ENCODE measurements around the gene CDC14B. TPM values are rescaled to one million over a fixed set of nuclear protein-coding genes. Genes with fewer than 3 reads are reported as not detected.

Gene CDC14B
- total RNA-seq, 1 experiment from 2014 or later = 29.8 TPM

GRCh38 chr9:96557921-96558320 is 61.7 kb downstream of the CDC14B start:
- Mint-ChIP-seq H3K27ac (ENCODE audit: unreplicated experiment) (no peak overlapping the region), H3K36me3 (ENCODE audit: insufficient read depth, unreplicated experiment) (no peaks in the 10 kb centered on the region), H3K27me3 (ENCODE audit: unreplicated experiment) (no peaks in the 10 kb centered on the region), H3K4me1 (ENCODE audit: low read depth, unreplicated experiment) (no peaks in the 10 kb centered on the region), H3K4me3 (ENCODE audit: low read depth, unreplicated experiment) (no peak overlapping the region), H3K9me3 (ENCODE audit: low read depth, unreplicated experiment) (no peaks in the 10 kb centered on the region)
- TF ChIP-seq, protein P1, sequence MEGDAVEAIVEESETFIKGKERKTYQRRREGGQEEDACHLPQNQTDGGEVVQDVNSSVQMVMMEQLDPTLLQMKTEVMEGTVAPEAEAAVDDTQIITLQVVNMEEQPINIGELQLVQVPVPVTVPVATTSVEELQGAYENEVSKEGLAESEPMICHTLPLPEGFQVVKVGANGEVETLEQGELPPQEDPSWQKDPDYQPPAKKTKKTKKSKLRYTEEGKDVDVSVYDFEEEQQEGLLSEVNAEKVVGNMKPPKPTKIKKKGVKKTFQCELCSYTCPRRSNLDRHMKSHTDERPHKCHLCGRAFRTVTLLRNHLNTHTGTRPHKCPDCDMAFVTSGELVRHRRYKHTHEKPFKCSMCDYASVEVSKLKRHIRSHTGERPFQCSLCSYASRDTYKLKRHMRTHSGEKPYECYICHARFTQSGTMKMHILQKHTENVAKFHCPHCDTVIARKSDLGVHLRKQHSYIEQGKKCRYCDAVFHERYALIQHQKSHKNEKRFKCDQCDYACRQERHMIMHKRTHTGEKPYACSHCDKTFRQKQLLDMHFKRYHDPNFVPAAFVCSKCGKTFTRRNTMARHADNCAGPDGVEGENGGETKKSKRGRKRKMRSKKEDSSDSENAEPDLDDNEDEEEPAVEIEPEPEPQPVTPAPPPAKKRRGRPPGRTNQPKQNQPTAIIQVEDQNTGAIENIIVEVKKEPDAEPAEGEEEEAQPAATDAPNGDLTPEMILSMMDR (IDR thresholded peaks at IDR 0.05; ENCODE audit: unreplicated experiment) = no peak
- no peak for DNase-seq
- CTCF ChIA-PET = no interaction called here
- intact Hi-C loops (cut with micrococcal nuclease; ENCODE audit: unreplicated experiment) = no loop called here
- BruUV-seq (replicated peaks) = no TSS peak

GRCh38 chr9:96556701-96557461 is 62.8 kb downstream of the CDC14B start:
- Mint-ChIP-seq H3K36me3 (ENCODE audit: insufficient read depth, unreplicated experiment) (no peaks in the 10 kb centered on the region), H3K4me3 (ENCODE audit: low read depth, unreplicated experiment) (no peak overlapping the region), H3K4me1 (ENCODE audit: low read depth, unreplicated experiment) (no peaks in the 10 kb centered on the region), H3K27me3 (ENCODE audit: unreplicated experiment) (no peaks in the 10 kb centered on the region), H3K27ac (ENCODE audit: unreplicated experiment) (no peak overlapping the region), H3K9me3 (ENCODE audit: low read depth, unreplicated experiment) (no peaks in the 10 kb centered on the region)
- TF ChIP-seq, protein P1 (IDR thresholded peaks at IDR 0.05; ENCODE audit: unreplicated experiment) = no peak
- CTCF ChIA-PET = no interaction called here
- intact Hi-C loops (cut with micrococcal nuclease; ENCODE audit: unreplicated experiment) = no loop called here
- BruUV-seq (replicated peaks) = no TSS peak
- no peak for DNase-seq

GRCh38 chr9:96555567-96556386 is 63.9 kb downstream of the CDC14B start:
- intact Hi-C loops (cut with micrococcal nuclease; ENCODE audit: unreplicated experiment) = no loop called here
- H3K4me3 Mint-ChIP-seq (ENCODE audit: low read depth, unreplicated experiment) = no peak overlapping the region
- H3K9me3 Mint-ChIP-seq (ENCODE audit: low read depth, unreplicated experiment) = no peaks in the 10 kb centered on the region
- BruUV-seq (replicated peaks) = no TSS peak
- TF ChIP-seq, protein P1 (IDR thresholded peaks at IDR 0.05; ENCODE audit: unreplicated experiment) = no peak
- no peaks in the 10 kb centered on the region for H3K4me1 Mint-ChIP-seq (ENCODE audit: low read depth, unreplicated experiment)
- H3K27me3 Mint-ChIP-seq (ENCODE audit: unreplicated experiment) = no peaks in the 10 kb centered on the region
- CTCF ChIA-PET = no interaction called here
- DNase-seq = no peak
- H3K36me3 Mint-ChIP-seq (ENCODE audit: insufficient read depth, unreplicated experiment) = no peaks in the 10 kb centered on the region
- H3K27ac Mint-ChIP-seq (ENCODE audit: unreplicated experiment) = no peak overlapping the region

DNA sequence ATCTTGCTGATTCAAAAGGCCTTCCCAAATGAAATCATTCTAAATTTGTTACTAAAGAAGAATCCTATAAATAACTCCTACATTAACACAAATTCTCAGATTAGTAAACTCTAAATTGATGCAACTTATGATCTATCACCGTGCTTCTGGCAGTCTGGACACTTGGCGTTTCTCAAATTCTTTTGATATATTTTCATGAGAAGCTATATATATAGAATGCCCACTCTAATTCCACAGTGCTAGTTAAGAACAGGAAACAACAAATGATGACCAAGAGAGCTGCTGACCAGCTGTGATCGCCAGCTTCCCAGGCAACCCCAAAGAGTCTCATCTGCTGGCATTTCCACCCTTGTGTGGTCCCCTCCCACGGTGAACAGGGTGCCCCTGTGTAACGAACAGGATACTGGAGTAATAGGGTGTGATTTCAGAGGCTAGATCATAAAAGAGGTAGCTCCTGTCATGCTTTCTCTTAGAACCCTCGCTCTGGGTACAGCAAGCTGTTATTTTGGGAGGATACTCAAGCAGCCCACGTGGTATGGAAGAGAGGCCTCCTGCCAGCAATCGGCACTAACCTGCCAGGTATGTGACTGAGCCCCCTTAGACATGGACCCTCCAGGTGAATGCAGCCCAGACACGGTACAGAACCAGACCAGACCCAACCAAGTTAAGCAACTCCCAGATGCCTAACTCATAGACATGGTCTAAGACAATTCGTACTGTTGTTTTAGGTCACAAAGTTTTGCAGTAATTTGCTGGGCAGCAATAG is 64.7 kb downstream of the CDC14B start:
- Mint-ChIP-seq H3K9me3 (ENCODE audit: low read depth, unreplicated experiment) (no peaks in the 10 kb centered on the region), H3K27me3 (ENCODE audit: unreplicated experiment) (no peaks in the 10 kb centered on the region), H3K36me3 (ENCODE audit: insufficient read depth, unreplicated experiment) (no peaks in the 10 kb centered on the region), H3K4me3 (ENCODE audit: low read depth, unreplicated experiment) (no peak overlapping the region), H3K27ac (ENCODE audit: unreplicated experiment) (no peak overlapping the region), H3K4me1 (ENCODE audit: low read depth, unreplicated experiment) (no peaks in the 10 kb centered on the region)
- CTCF ChIA-PET = no interaction called here
- no peak for DNase-seq
- TF ChIP-seq, protein P1 (IDR thresholded peaks at IDR 0.05; ENCODE audit: unreplicated experiment) = no peak
- intact Hi-C loops (cut with micrococcal nuclease; ENCODE audit: unreplicated experiment) = no loop called here
- BruUV-seq (replicated peaks) = no TSS peak

All from Calu3 (cell line).